Mesendoderm (in vitro differentiated cells): Measurements from ENCODE around the gene ING4.
A peak's percentile ranks its signal among the peaks of the same experiment; 100 is the strongest.

Experiments used
- DNase-seq: peaks from one replicate; pipeline ENCODE4 v3.0.0; 2013
- H2AK5ac ChIP-seq: 2 replicates; pipeline ENCODE4 v1.6.1; 2013; ENCODE audit warnings: low read length, inconsistent platforms
- H2BK120ac ChIP-seq: 2 replicates; pipeline ENCODE4 v1.6.1; 2013; ENCODE audit warnings: low read depth, mild to moderate bottlenecking, low read length, moderate library complexity, mixed read lengths
- H2BK15ac ChIP-seq: replicated peaks from 2 replicates; pipeline ENCODE4 v1.6.1; 2013; ENCODE audit warnings: low read depth, mild to moderate bottlenecking, moderate library complexity
- H2BK5ac ChIP-seq: 2 replicates; pipeline ENCODE4 v1.6.1; 2013; ENCODE audit warnings: low read length, inconsistent platforms
- H3K18ac ChIP-seq: 2 replicates; pipeline ENCODE4 v1.6.1; 2013; ENCODE audit warnings: mild to moderate bottlenecking, low read length, mixed read lengths
- H3K23ac ChIP-seq: one replicate; pipeline ENCODE4 v1.6.1; 2013; ENCODE audit warnings: low read length
- H3K27ac ChIP-seq: 2 replicates; pipeline ENCODE4 v1.5.1; 2013; ENCODE audit warnings: low read depth, mild to moderate bottlenecking, inconsistent platforms, low read length, moderate library complexity
- H3K27me3 ChIP-seq: 2 replicates; pipeline ENCODE4 v1.6.1; 2013; ENCODE audit warnings: low read length, control low read depth, mild to moderate bottlenecking, inconsistent platforms; ENCODE audit not compliant: insufficient read depth, poor library complexity
- H3K36me3 ChIP-seq: 2 replicates; pipeline ENCODE4 v1.6.1; 2013; ENCODE audit warnings: low read length, inconsistent platforms; ENCODE audit not compliant: control insufficient read depth, insufficient read depth
- H3K4ac ChIP-seq: one replicate; pipeline ENCODE4 v1.6.1; 2013; ENCODE audit warnings: low read depth, mild to moderate bottlenecking, low read length, moderate library complexity
- H3K4me1 ChIP-seq: 2 replicates; pipeline ENCODE4 v1.6.1; 2013; ENCODE audit warnings: low read depth, low read length, inconsistent platforms; ENCODE audit not compliant: control insufficient read depth
- H3K4me2 ChIP-seq: 2 replicates; pipeline ENCODE4 v1.6.1; 2013; ENCODE audit warnings: low read length
- H3K4me3 ChIP-seq: 2 replicates; pipeline ENCODE4 v1.5.1; 2013; ENCODE audit warnings: mild to moderate bottlenecking, low read length
- H3K56ac ChIP-seq: one replicate; pipeline ENCODE4 v1.6.1; 2013; ENCODE audit warnings: low read length
- H3K79me1 ChIP-seq: 2 replicates; pipeline ENCODE4 v1.6.1; 2013; ENCODE audit warnings: low read length, inconsistent platforms
- H3K79me2 ChIP-seq: 2 replicates; pipeline ENCODE4 v1.6.1; 2013; ENCODE audit warnings: mild to moderate bottlenecking, low read length; ENCODE audit not compliant: control insufficient read depth, insufficient read depth
- H3K9ac ChIP-seq: 2 replicates; pipeline ENCODE4 v1.6.1; 2013; ENCODE audit warnings: low read length, inconsistent platforms
- H4K5ac ChIP-seq: one replicate; pipeline ENCODE4 v1.6.1; 2013; ENCODE audit warnings: low read length
- H4K8ac ChIP-seq: one replicate; pipeline ENCODE4 v1.6.1; 2013; ENCODE audit warnings: low read depth, mild to moderate bottlenecking, control low read depth, low read length, moderate library complexity
- WGBS: extraction: QIAGEN DNeasy Blood & Tissue Kit; methylation state at CpG from one replicate; pipeline ENCODE4 v1.1.7; 2013; ENCODE audit warnings: low lambda C conversion rate, missing lambda C conversion rate; ENCODE audit not compliant: insufficient coverage; ENCODE audit errors: extremely low coverage; 5-methylcytosine and 5-hydroxymethylcytosine counted together

ING4 gene

DNA sequence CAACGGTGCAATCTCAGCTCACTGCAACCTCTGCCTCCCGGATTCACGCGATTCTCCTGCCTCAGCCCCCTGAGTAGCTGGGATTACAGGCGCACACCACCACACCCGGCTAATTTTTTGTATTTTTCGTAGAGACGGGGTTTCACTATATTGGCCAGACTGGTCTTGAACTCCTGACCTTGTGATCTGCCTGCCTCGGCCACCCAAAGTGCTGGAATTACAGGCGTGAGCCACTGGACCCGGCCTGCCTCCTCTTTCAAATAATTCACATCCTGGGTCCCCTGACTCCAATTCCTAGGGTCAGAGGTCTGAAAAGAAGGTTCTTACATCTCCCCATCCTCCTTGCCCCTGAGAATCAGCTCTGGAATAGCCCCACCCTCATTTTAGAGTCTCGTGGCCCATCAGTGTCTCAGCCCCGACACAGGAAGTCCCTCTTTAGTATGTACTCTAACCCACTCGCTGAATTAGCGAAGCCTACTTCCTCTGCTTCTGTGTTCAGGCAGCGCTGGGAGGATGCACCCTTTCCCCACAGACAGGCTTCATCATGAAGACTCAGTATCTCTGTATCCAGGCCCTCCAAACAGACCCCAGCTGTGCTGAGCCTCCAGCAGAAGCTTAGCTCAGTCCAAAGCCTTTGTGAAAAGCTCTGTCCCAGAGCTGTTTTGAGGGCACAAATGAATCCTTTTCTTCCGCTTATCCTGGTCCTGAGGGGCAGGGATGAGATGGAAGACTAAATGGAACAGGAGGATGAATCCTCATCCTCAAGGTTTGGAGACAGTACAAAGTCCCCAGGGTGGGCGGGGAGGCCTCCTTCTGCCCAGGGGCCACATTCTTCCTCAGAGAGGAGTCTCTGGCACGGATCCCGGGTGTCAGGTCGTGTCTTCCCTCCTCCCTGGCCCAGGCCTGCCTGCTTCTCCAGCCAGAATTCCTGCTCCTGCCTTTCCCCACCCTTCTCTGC lies 30.6 kb downstream of the ING4 start:
- H2BK5ac ChIP-seq = no peak overlapping the region
- WGBS = no CpG with 5 or more reads among the region's 21 CpGs
- no peak overlapping the region for H2BK120ac ChIP-seq
- no peak overlapping the region for H2AK5ac ChIP-seq
- no peak overlapping the region for H4K5ac ChIP-seq
- no peaks in the 10 kb centered on the region for H3K27me3 ChIP-seq
- no peak overlapping the region for H3K18ac ChIP-seq
- no peak overlapping the region for H3K4me3 ChIP-seq
- H3K4me2 ChIP-seq = no peak overlapping the region
- DNase-seq = no peak
- H4K8ac ChIP-seq = no peak overlapping the region
- no peak overlapping the region for H3K27ac ChIP-seq
- H3K4me1 ChIP-seq = peaks cover 8% of the 10 kb centered on the region
- H2BK15ac ChIP-seq = no peak overlapping the region
- H3K79me2 ChIP-seq = no peaks in the 10 kb centered on the region
- peak overlapping the region; percentile 67 for H3K56ac ChIP-seq
- H3K9ac ChIP-seq = no peak overlapping the region
- no peaks in the 10 kb centered on the region for H3K36me3 ChIP-seq
- peak overlapping the region; percentile 45 for H3K23ac ChIP-seq
- no peaks in the 10 kb centered on the region for H3K79me1 ChIP-seq
- H3K4ac ChIP-seq = no peak overlapping the region

DNA sequence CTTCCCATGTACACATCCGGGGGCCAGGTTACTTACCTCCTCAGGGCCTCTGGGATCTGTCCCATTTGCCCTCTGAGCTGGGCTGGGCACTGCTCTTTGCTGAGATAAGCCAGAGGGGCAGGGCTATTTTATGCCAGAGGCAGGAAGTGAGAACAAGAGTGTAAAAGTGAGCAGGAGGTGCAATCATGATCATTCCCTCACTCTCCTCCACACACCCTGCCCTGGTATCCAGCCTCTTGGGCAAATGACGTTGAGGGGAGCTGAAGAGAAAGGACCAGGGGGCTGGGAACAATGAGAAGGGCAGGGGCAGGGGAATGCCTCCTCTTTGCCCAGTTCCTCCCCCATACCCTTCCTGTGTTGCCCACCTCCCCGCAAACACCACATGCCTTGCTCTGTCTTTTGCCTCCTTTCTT lies 31.4 kb downstream of the ING4 start:
- Histone ChIP-seq H3K27ac (no peak overlapping the region), H4K8ac (no peak overlapping the region), H3K27me3 (no peaks in the 10 kb centered on the region), H3K9ac (no peak overlapping the region), H3K18ac (no peak overlapping the region), H4K5ac (no peak overlapping the region), H2BK5ac (no peak overlapping the region), H2AK5ac (no peak overlapping the region), H3K79me1 (no peaks in the 10 kb centered on the region), H2BK15ac (no peak overlapping the region), H3K56ac (peak overlapping the region; percentile 22), H3K36me3 (no peaks in the 10 kb centered on the region), H3K4me1 (peaks cover 8% of the 10 kb centered on the region), H3K4me2 (no peak overlapping the region), H2BK120ac (no peak overlapping the region), H3K79me2 (no peaks in the 10 kb centered on the region), H3K23ac (no peak overlapping the region), H3K4me3 (no peak overlapping the region), H3K4ac (no peak overlapping the region)
- no peak for DNase-seq
- no CpG with 5 or more reads among the region's 3 CpGs for WGBS

DNA sequence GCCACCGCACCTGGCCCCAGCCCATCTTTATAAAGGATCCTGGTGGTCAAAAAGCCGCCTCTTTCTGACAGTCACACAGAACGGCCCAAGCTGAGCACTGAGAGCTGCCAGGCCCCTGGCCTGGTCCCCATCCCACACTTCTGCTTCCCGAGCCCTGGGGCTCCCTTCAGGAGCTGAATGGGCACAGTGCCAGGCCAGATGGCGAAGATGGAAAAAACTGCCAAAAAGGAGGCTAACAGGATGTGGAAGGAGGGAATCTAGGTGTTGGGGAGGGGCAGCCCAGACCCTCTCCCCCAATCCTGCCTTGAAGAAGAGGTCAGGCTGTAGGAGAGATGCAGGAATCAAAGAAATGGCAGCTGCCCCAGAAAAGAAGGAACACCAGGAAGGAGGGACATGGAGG lies 32.2 kb downstream of the ING4 start:
- Histone ChIP-seq H3K4me3 (no peak overlapping the region), H2BK5ac (no peak overlapping the region), H2BK120ac (no peak overlapping the region), H2BK15ac (no peak overlapping the region), H3K36me3 (no peaks in the 10 kb centered on the region), H3K27me3 (no peaks in the 10 kb centered on the region), H3K4me2 (no peak overlapping the region), H3K9ac (no peak overlapping the region), H3K4me1 (peaks cover 5% of the 10 kb centered on the region), H3K79me1 (no peaks in the 10 kb centered on the region), H4K5ac (no peak overlapping the region), H4K8ac (no peak overlapping the region), H3K79me2 (no peaks in the 10 kb centered on the region), H3K27ac (no peak overlapping the region), H3K4ac (no peak overlapping the region), H3K18ac (no peak overlapping the region), H2AK5ac (no peak overlapping the region), H3K23ac (no peak overlapping the region), H3K56ac (no peak overlapping the region)
- no CpG with 5 or more reads among the region's 5 CpGs for WGBS
- DNase-seq = no peak

DNA sequence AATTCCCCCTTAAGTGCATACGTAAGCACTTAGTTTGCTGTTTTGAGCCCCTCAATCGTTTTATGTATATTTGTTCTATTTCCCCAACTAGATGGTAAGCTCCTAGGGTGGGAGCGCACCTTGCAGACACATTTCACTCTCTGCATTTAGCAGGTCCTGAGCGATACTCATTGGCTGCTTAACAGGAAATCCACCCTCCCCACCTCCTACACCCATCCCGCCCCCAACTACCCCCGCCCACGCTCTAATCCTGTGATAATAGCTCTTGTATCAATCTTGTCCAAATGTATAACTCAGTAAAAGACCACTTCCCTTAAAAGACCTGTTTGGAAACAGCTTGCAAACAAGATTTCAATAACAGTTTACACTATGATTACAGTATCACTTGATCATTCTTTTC lies 35.3 kb downstream of the ING4 start:
- H3K79me1 ChIP-seq = no peaks in the 10 kb centered on the region
- WGBS = no CpG with 5 or more reads among the region's 7 CpGs
- no peak overlapping the region for H2BK120ac ChIP-seq
- no peak overlapping the region for H3K23ac ChIP-seq
- no peak overlapping the region for H3K4ac ChIP-seq
- H4K5ac ChIP-seq = no peak overlapping the region
- H3K79me2 ChIP-seq = no peaks in the 10 kb centered on the region
- no peaks in the 10 kb centered on the region for H3K27me3 ChIP-seq
- H3K4me2 ChIP-seq = no peak overlapping the region
- no peak overlapping the region for H4K8ac ChIP-seq
- no peak overlapping the region for H3K4me3 ChIP-seq
- H2AK5ac ChIP-seq = no peak overlapping the region
- no peak overlapping the region for H3K9ac ChIP-seq
- H3K18ac ChIP-seq = no peak overlapping the region
- no peaks in the 10 kb centered on the region for H3K36me3 ChIP-seq
- no peak for DNase-seq
- H3K4me1 ChIP-seq = no peaks in the 10 kb centered on the region
- no peak overlapping the region for H3K56ac ChIP-seq
- H2BK5ac ChIP-seq = no peak overlapping the region
- H2BK15ac ChIP-seq = no peak overlapping the region
- H3K27ac ChIP-seq = no peak overlapping the region

DNA sequence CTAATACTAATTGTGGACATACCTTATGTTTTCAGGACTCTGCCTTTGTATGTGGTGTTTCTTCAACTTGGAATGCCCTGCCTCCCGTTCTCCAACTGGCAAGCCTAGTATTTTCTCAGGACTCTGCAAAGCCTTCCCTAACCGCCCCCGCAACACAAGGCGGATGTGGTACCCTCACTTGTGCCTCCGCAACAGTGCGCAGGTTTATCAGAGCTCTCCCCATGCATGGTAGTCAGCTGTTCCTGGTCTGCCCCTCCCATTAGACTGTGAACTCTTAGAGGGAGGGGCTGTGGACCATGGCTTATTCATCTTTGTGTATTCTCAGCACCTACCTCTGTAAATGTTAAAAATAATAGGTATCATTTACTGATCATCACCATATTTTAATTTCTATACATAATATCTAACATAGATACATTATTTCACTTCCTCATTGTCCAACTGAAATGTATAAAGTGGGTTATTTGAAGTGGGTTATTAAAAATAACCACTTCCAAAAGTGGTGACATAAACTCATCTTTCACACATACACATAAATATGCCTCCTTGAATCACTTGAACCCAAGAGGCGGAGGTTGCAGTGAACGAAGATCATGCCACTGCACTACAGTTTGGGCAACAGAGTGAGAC lies 36.1 kb downstream of the ING4 start:
- Histone ChIP-seq H3K79me2 (no peaks in the 10 kb centered on the region), H4K5ac (no peak overlapping the region), H3K4me2 (no peak overlapping the region), H3K4ac (no peak overlapping the region), H3K4me3 (no peak overlapping the region), H3K4me1 (no peaks in the 10 kb centered on the region), H2BK15ac (no peak overlapping the region), H2AK5ac (no peak overlapping the region), H3K79me1 (no peaks in the 10 kb centered on the region), H2BK5ac (no peak overlapping the region), H3K56ac (no peak overlapping the region), H3K23ac (no peak overlapping the region), H3K18ac (no peak overlapping the region), H3K36me3 (no peaks in the 10 kb centered on the region), H2BK120ac (no peak overlapping the region), H3K27me3 (no peaks in the 10 kb centered on the region), H3K27ac (no peak overlapping the region), H3K9ac (no peak overlapping the region), H4K8ac (no peak overlapping the region)
- no peak for DNase-seq
- no CpG with 5 or more reads among the region's 8 CpGs for WGBS
